ENCODE data around the gene PML. TPM values are rescaled to one million over a fixed set of nuclear protein-coding genes. Genes with fewer than 3 reads are reported as not detected.

Gene PML
- polyA plus RNA-seq, 1 donor (not counting 4 experiments of a cell fraction or from before 2014, with no cell fraction given) = 20.5 TPM

GRCh38 chr15:73951601-73952000 lies 42.9 kb upstream of the PML start:
- Histone ChIP-seq H3K27me3 (ENCODE audit: control insufficient read depth, extremely low read depth, insufficient read depth, low read length) (no peaks in the 10 kb centered on the region), H3K4me1 (ENCODE audit: control insufficient read depth, extremely low read depth, insufficient read depth, low read length) (peaks cover 8% of the 10 kb centered on the region), H3K9ac (ENCODE audit: control insufficient read depth, extremely low read depth, insufficient read depth, low read length) (no peak overlapping the region), H3K9me3 (ENCODE audit: control insufficient read depth, low read depth, low read length) (no peaks in the 10 kb centered on the region), H3K4me2 (ENCODE audit: control insufficient read depth, extremely low read depth, insufficient read depth, low read depth, low read length) (no peak overlapping the region), H2AFZ (ENCODE audit: control insufficient read depth, low read length) (no peak overlapping the region), H3K4me3 (ENCODE audit: control insufficient read depth in 2 of 3, extremely low read depth in 1 of 3, insufficient read depth in 2 of 3, low read depth in 1 of 3, low read length in 3 of 3) (no peak overlapping the region), H3K9me1 (ENCODE audit: control insufficient read depth, extremely low read depth, insufficient read depth, low read length) (no peaks in the 10 kb centered on the region), H3K27ac (ENCODE audit: control insufficient read depth, insufficient read depth, low read length) (no peak overlapping the region), H3K79me2 (ENCODE audit: control insufficient read depth, insufficient read depth, low read length) (no peaks in the 10 kb centered on the region), H3K36me3 (ENCODE audit: control insufficient read depth in 2 of 2, extremely low read depth in 1 of 2, insufficient read depth in 2 of 2, low read length in 2 of 2) (peaks cover 0 to 3% of the 10 kb centered on the region in 2 experiments), H4K20me1 (ENCODE audit: control insufficient read depth, extremely low read depth, insufficient read depth, low read length) (no peaks in the 10 kb centered on the region)
- FAIRE-seq (no peak), DNase-seq (ENCODE audit: low read depth, low spot score) (no peak)
- dilution Hi-C loops (cut with MboI; ENCODE audit: extremely low pct_ligation_motif_present, low sequenced_read_pairs) = no loop called here
- TF ChIP-seq EZH2 (IDR thresholded peaks at IDR 0.05; ENCODE audit: low read length) (no peak), CTCF (optimal IDR thresholded peaks at IDR 0.05 in 1 of 3, IDR thresholded peaks at IDR 0.05 in 1 of 3, conservative IDR thresholded peaks at IDR 0.05 in 1 of 3; ENCODE audit: extremely low read depth in 1 of 3, insufficient read depth in 2 of 3, low read length in 3 of 3) (no peak)

GRCh38 chr15:73952171-73952912 lies 42.2 kb upstream of the PML start:
- no peaks in the 10 kb centered on the region for H3K9me3 ChIP-seq (ENCODE audit: control insufficient read depth, low read depth, low read length)
- H3K9me1 ChIP-seq (ENCODE audit: control insufficient read depth, extremely low read depth, insufficient read depth, low read length) = no peaks in the 10 kb centered on the region
- FAIRE-seq (no peak), DNase-seq (ENCODE audit: low read depth, low spot score) (no peak)
- no peak overlapping the region for H3K9ac ChIP-seq (ENCODE audit: control insufficient read depth, extremely low read depth, insufficient read depth, low read length)
- no peak overlapping the region for H3K4me3 ChIP-seq (ENCODE audit: control insufficient read depth in 2 of 3, extremely low read depth in 1 of 3, insufficient read depth in 2 of 3, low read depth in 1 of 3, low read length in 3 of 3)
- H3K79me2 ChIP-seq (ENCODE audit: control insufficient read depth, insufficient read depth, low read length) = no peaks in the 10 kb centered on the region
- H4K20me1 ChIP-seq (ENCODE audit: control insufficient read depth, extremely low read depth, insufficient read depth, low read length) = no peaks in the 10 kb centered on the region
- dilution Hi-C loops (cut with MboI; ENCODE audit: extremely low pct_ligation_motif_present, low sequenced_read_pairs) = no loop called here
- H2AFZ ChIP-seq (ENCODE audit: control insufficient read depth, low read length) = no peak overlapping the region
- H3K4me1 ChIP-seq (ENCODE audit: control insufficient read depth, extremely low read depth, insufficient read depth, low read length) = peaks cover 15% of the 10 kb centered on the region
- no peak overlapping the region for H3K4me2 ChIP-seq (ENCODE audit: control insufficient read depth, extremely low read depth, insufficient read depth, low read depth, low read length)
- peaks cover 0 to 2% of the 10 kb centered on the region in 2 experiments for H3K36me3 ChIP-seq (ENCODE audit: control insufficient read depth in 2 of 2, extremely low read depth in 1 of 2, insufficient read depth in 2 of 2, low read length in 2 of 2)
- TF ChIP-seq CTCF (optimal IDR thresholded peaks at IDR 0.05 in 1 of 3, IDR thresholded peaks at IDR 0.05 in 1 of 3, conservative IDR thresholded peaks at IDR 0.05 in 1 of 3; ENCODE audit: extremely low read depth in 1 of 3, insufficient read depth in 2 of 3, low read length in 3 of 3) = no peak
- no peaks in the 10 kb centered on the region for H3K27me3 ChIP-seq (ENCODE audit: control insufficient read depth, extremely low read depth, insufficient read depth, low read length)
- H3K27ac ChIP-seq (ENCODE audit: control insufficient read depth, insufficient read depth, low read length) = no peak overlapping the region

Measured in keratinocyte (primary cell).